Activated T-helper 1 cell treated with Interleukin-2 at 50 U/mL for 16 hours (primary cell): ENCODE data around the gene RNF167.

Source experiments
- DNase-seq: peaks from one replicate; pipeline ENCODE4 v3.0.0-alpha.2; 2020; ENCODE audit warnings: low read depth

RNF167 gene

DNA sequence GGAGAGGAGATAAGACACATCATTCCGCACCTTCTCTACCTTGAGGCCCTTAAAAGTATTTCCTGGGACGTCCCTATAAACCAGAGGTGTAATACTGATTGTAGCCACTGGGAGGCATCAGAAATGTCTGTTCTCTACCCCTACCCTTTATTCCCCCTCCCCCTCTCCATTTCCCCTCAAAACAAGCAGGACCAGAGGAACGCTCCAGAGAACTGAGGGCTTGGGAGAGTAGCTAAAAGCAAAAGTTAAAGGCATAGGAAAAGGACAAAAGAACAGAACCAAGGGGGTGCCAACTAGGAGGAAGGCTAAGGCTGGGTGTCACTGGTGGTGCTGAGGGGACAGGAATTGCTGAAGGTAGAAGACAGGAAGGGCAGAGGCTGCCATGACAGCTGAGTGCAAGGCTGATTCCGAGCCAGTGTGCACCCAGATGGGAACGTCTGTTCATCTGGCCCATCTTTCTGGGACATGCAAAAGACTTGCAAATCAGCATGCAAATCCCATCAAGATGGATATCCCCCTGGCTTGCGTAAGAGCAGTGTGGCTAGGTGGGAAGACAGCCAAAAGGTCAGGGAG lies 40.7 kb downstream of the RNF167 start:
- DNase-seq: no peak

DNA sequence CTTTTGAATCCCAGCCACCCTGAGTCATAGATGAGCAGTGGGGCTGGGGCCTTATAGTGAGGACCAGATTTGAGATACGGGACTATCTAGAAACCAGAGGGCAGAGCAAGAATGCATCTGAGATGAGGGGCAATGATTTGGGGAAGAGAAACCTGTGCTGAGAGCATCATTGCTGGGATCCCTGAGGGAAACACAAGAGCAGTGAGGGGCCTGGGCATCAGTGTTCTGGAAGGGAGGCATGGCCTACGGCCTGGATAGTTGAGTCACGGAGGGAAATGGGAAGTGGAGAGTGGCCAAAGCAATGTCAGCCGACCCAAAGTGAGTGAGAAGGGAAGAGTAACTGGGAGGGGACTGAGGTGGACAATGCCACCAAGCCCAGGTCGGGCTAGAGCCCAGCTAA lies 42.2 kb downstream of the RNF167 start:
- DNase-seq: no peak

DNA sequence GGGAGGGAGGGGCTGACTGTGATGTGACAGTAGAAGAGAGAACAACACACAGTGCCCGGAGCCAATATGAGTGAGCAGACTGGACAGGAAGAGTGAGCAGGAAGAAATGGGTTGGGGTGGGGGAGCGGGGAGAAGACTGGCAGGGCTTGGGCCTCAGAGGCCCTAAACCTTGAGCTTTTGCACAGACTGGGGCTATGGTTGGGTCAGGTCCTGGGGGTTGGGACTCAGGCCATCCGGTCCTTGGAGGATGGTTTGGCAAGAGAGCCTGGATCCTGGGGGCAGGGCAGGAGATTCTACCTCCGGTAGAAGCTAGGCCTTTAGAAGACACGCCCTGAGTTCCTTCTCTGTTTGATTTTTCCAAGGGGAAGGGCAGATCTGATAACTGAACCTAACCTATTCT lies 46.3 kb downstream of the RNF167 start:
- no peak for DNase-seq

DNA sequence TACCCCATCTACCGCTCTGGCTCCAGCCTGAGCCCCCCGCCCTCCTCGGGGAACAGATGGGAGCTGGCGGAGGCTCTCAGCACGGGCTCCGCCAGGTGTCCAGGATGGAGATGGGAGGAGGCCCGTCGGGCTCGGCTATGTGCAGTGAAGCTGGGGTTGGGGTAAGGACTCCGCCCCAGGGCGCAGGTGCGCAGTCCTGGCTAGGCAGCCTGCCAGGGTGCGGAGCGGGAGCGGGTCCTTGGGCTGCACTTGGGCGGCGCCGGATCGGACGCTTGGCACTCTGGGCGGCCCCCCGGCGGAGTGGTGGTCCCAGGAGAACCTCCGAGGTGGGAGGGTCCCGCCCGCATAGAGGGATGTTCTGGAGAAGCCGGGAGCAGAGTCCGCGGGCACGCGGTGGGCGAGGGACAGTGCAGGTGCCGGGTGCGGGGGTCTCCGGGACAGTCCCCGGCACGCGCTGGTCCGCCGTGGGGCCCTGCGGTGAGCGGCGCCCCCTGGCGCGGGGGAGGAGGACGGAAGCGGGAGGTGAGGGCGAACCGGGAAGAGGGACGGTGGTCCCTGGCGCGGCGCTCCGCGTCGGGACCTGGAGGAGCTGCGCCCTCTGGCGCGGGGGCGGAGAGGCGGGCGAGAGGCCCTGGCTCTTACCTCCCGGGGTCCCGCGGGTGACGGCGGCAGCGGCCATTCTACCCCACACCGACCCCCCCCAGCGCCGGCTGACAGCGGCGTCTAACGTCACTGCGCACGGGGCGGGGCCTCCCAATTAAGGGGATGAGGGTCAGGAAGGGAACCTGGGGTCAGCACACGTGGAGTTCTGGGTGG lies 47.1 kb downstream of the RNF167 start, which contains the start of gene CAMTA2:
TSS of gene CAMTA2 (minus strand) at position 725 of the 816 bp plus-strand sequence. CDS start 1,453 bp downstream, outside the sequence.
- DNase-seq: peak; percentile 81

DNA sequence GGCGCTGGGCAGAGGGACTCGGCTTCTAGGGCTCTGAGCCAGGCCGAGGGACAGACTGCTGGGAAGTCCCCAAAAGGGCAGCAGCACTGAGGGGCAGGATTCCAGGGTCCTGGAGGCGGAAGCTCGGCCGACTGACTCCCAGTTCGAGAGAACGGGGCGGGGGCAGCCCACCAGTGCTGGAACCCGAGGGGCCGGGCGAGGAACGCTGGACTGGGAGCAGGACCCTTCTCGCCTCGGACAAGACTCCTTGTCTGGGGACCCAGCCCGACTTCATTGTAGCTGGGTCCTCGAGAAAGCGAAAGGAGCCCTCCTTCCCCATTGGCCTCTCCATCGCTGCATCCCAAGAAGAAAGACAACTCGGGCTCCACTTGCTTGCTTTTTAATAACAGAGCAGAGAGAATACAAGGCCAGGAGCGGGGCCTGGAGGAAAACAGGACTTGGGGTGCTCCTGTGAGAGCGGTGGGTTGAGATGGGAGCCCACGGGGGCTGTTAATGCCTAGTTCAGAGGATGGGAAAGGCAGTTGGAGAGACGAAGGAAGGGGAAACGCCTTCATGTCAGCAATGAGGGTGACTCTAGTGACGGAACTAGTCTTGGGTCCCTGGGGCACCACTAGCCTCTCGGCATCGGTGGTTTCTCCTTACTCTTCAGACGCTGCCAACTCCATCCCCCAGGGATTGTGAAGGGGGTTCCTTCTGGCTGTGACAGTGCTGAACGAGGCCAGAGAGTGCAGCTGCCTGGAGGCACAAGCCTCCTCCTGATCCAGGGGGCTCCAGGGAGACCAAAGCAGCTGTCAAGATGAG lies 47.9 kb downstream of the RNF167 start:
- no peak for DNase-seq

DNA sequence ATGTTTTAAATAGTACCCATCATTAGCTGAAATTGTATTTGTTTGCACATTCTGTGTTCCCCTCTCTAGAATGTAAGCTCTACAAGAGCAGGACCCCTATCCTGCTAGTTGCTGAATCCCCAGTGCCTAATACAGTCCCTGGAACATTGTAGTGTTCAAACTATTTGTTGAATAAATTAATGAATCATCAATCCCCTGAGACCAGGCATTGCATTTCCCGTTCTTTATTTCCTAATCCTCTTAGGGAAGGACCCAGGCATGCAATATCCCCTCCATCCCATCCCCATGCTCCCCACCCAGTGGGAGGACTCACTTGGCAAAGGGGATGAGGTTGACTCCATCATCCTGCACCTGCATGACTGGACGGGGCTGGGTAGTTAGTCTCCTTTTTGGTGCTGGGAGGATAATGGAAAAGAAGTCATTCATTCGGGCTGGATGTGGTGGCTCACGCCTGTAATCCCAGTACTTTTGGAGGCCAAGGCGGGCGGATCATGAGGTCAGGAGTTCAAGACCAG lies 54.1 kb downstream of the RNF167 start:
- DNase-seq: no peak
